ENCODE results near the gene CYP39A1. TPM values are rescaled to one million over a fixed set of nuclear protein-coding genes. Genes with fewer than 3 reads are reported as not detected.
A peak's percentile ranks its signal among the peaks of the same experiment; 100 is the strongest.

The CYP39A1 gene
- total RNA-seq, 2 donors from 2014 or later = 4.3 to 4.4 TPM

GRCh38 chr6:46655803-46656202 is 3.2 kb upstream of the CYP39A1 start:
- Histone ChIP-seq H3K4me1 (no peaks in the 10 kb centered on the region), H3K9me3 (no peaks in the 10 kb centered on the region), H3K27me3 (no peaks in the 10 kb centered on the region), H3K36me3 (no peaks in the 10 kb centered on the region), H3K27ac (no peak overlapping the region), H3K4me3 (no peak overlapping the region), H3K9ac (ENCODE audit: low read depth in 2 of 2, low read length in 2 of 2) (no peak overlapping the region)
- DNase-seq = peak; percentile 34
- intact Hi-C loops (cut with DNase I) = no loop called here
- peak; percentile 23 for TF ChIP-seq CTCF (IDR thresholded peaks at IDR 0.05)

GRCh38 chr6:46653439-46654195 is 999 bp upstream of the CYP39A1 start:
- Histone ChIP-seq H3K4me1 (no peaks in the 10 kb centered on the region), H3K27ac (peak overlapping the region; percentile 64), H3K27me3 (no peaks in the 10 kb centered on the region), H3K9me3 (no peaks in the 10 kb centered on the region), H3K4me3 (peak overlapping the region; percentile 91), H3K36me3 (no peaks in the 10 kb centered on the region), H3K9ac (ENCODE audit: low read depth in 2 of 2, low read length in 2 of 2) (peak overlapping the region; percentile 74 to 80)
- DNase-seq = no peak
- no peak for TF ChIP-seq CTCF (IDR thresholded peaks at IDR 0.05)
- intact Hi-C loops (cut with DNase I) = no loop called here

GRCh38 chr6:46652232-46652602 is 401 bp downstream of the CYP39A1 start:
- Histone ChIP-seq H3K9ac (ENCODE audit: low read depth in 2 of 2, low read length in 2 of 2) (peak overlapping the region; percentile 13 to 80), H3K4me3 (peak overlapping the region; percentile 91), H3K27me3 (no peaks in the 10 kb centered on the region), H3K27ac (peak overlapping the region; percentile 64), H3K9me3 (no peaks in the 10 kb centered on the region), H3K4me1 (no peaks in the 10 kb centered on the region), H3K36me3 (no peaks in the 10 kb centered on the region)
- intact Hi-C loops (cut with DNase I) = no loop called here
- TF ChIP-seq CTCF (IDR thresholded peaks at IDR 0.05) = no peak
- DNase-seq = no peak

- H3K9me3 ChIP-seq = no peaks in the 10 kb centered on the region
- no peaks in the 10 kb centered on the region for H3K4me1 ChIP-seq
- intact Hi-C loops (cut with DNase I) = no loop called here
- H3K4me3 ChIP-seq = peak overlapping the region; percentile 91
- peak overlapping the region; percentile 64 for H3K27ac ChIP-seq
- H3K36me3 ChIP-seq = no peaks in the 10 kb centered on the region
- peak overlapping the region; percentile 13 to 80 for H3K9ac ChIP-seq (ENCODE audit: low read depth in 2 of 2, low read length in 2 of 2)
- DNase-seq = no peak
- TF ChIP-seq CTCF (IDR thresholded peaks at IDR 0.05) = no peak
- H3K27me3 ChIP-seq = no peaks in the 10 kb centered on the region
Observed at GRCh38 chr6:46651816-46652215, 802 bp downstream of the CYP39A1 start.

- no peak for TF ChIP-seq CTCF (IDR thresholded peaks at IDR 0.05)
- intact Hi-C loops (cut with DNase I) = no loop called here
- Histone ChIP-seq H3K36me3 (no peaks in the 10 kb centered on the region), H3K4me3 (no peak overlapping the region), H3K4me1 (no peaks in the 10 kb centered on the region), H3K27me3 (no peaks in the 10 kb centered on the region), H3K9ac (ENCODE audit: low read depth in 2 of 2, low read length in 2 of 2) (no peak overlapping the region), H3K9me3 (no peaks in the 10 kb centered on the region), H3K27ac (no peak overlapping the region)
- DNase-seq = no peak
Observed at GRCh38 chr6:46651006-46651405, 1.6 kb downstream of the CYP39A1 start.
